Keratinocyte (primary cell): ENCODE measurements around the gene UBQLN1. TPM values are rescaled to one million over a fixed set of nuclear protein-coding genes. Genes with fewer than 3 reads are reported as not detected.

Experiments used
- DNase-seq: peaks from one replicate; pipeline ENCODE4 v3.0.0-alpha.2; 2011; ENCODE audit warnings: low read depth, missing footprints, low spot score
- FAIRE-seq: peaks from 2 replicates; lab custom pipeline; 2011; peaks lifted over from hg19 to GRCh38; lab: Jason Lieb, UNC
- H2AFZ ChIP-seq: 2 replicates; pipeline ENCODE4 v1.6.0; 2012; ENCODE audit warnings: low read length, control low read depth, inconsistent platforms; ENCODE audit not compliant: control insufficient read depth
- H3K27ac ChIP-seq: 2 replicates; pipeline ENCODE4 v1.5.1; 2011; ENCODE audit warnings: low read length; ENCODE audit not compliant: control insufficient read depth, insufficient read depth
- H3K27me3 ChIP-seq: 3 replicates; pipeline ENCODE4 v1.6.0; 2011; ENCODE audit warnings: low read length; ENCODE audit not compliant: control insufficient read depth, insufficient read depth; ENCODE audit errors: extremely low read depth
- H3K36me3 ChIP-seq, 2 experiments: 2 replicates in 1 of 2; 3 replicates in 1 of 2; pipeline ENCODE4 v1.5.1; 2011; ENCODE audit warnings: low read length in 2 of 2, mild to moderate bottlenecking in 1 of 2; ENCODE audit not compliant: control insufficient read depth in 2 of 2, insufficient read depth in 2 of 2; ENCODE audit errors: extremely low read depth in 1 of 2
- H3K4me1 ChIP-seq: 3 replicates; pipeline ENCODE4 v1.5.1; 2011; ENCODE audit warnings: low read length; ENCODE audit not compliant: control insufficient read depth, insufficient read depth; ENCODE audit errors: extremely low read depth
- H3K4me2 ChIP-seq: 3 replicates; pipeline ENCODE4 v1.6.0; 2011; ENCODE audit warnings: low read depth, low read length; ENCODE audit not compliant: control insufficient read depth, insufficient read depth; ENCODE audit errors: extremely low read depth
- H3K4me3 ChIP-seq, 3 experiments: fragments of 200-600 bp in 1 of 3; sonication (generic) in 1 of 3; 2 replicates in 2 of 3; 3 replicates in 1 of 3; pipeline ENCODE4 v1.5.1; 2011 to 2016; ENCODE audit warnings: low read length in 3 of 3, mild to moderate bottlenecking in 3 of 3, control low read depth in 2 of 3, inconsistent platforms in 1 of 3, low read depth in 1 of 3, mixed read lengths in 1 of 3, mixed run types in 1 of 3, moderate library complexity in 1 of 3; ENCODE audit not compliant: control insufficient read depth in 2 of 3, insufficient read depth in 2 of 3; ENCODE audit errors: extremely low read depth in 1 of 3
- H3K79me2 ChIP-seq: 2 replicates; pipeline ENCODE4 v1.6.0; 2012; ENCODE audit warnings: low read length; ENCODE audit not compliant: control insufficient read depth, insufficient read depth
- H3K9ac ChIP-seq: 3 replicates; pipeline ENCODE4 v1.6.0; 2011; ENCODE audit warnings: low read length; ENCODE audit not compliant: control insufficient read depth, insufficient read depth; ENCODE audit errors: extremely low read depth
- H3K9me1 ChIP-seq: 3 replicates; pipeline ENCODE4 v1.6.0; 2011; ENCODE audit warnings: low read length; ENCODE audit not compliant: control insufficient read depth, insufficient read depth; ENCODE audit errors: extremely low read depth
- H3K9me3 ChIP-seq: 2 replicates; pipeline ENCODE4 v1.5.1; 2012; ENCODE audit warnings: low read depth, low read length; ENCODE audit not compliant: control insufficient read depth
- H4K20me1 ChIP-seq: 3 replicates; pipeline ENCODE4 v1.6.0; 2011; ENCODE audit warnings: low read length; ENCODE audit not compliant: control insufficient read depth, insufficient read depth; ENCODE audit errors: extremely low read depth
- EZH2 ChIP-seq: IDR thresholded peaks from one replicate; pipeline ENCODE4 v1.6.1; 2012; ENCODE audit warnings: inconsistent platforms, mild to moderate bottlenecking, low read length, moderate library complexity
- dilution Hi-C: fragments of 300-500 bp; cut with MboI; formaldehyde crosslinking; loops from one replicate; pipeline ENCODE4 v1.7.0; 2020; ENCODE audit warnings: low sequenced_read_pairs; ENCODE audit not compliant: extremely low pct_ligation_motif_present
- polyA plus RNA-seq, 5 experiments: library from polyadenylated mRNA; depleted of rRNA in 3 of 5; stranded (reverse) in 3 of 5; stranded (forward) in 1 of 5; unstranded in 1 of 5; fragments of >200 nt; gene quantifications; 1 replicate in 1 of 5; 2 replicates in 3 of 5; 3 replicates in 1 of 5; pipeline versions ENCODE4 v1.2.1 to v1.2.3, GENCODE V29; 2011 to 2012; ENCODE audit warnings: missing spikeins in 2 of 5, low read depth in 1 of 5, low replicate concordance in 1 of 5
- TF ChIP-seq, protein P1 (sequence below), 3 experiments: IDR thresholded peaks in 1 of 3; conservative IDR thresholded peaks in 1 of 3; optimal IDR thresholded peaks in 1 of 3; 2 replicates in 2 of 3; 3 replicates in 1 of 3; pipeline versions ENCODE3 to v1.5.1; 2011; ENCODE audit warnings: low read length in 3 of 3, mild to moderate bottlenecking in 3 of 3, moderate library complexity in 2 of 3, control low read depth in 1 of 3, inconsistent platforms in 1 of 3; ENCODE audit not compliant: insufficient read depth in 2 of 3; ENCODE audit errors: extremely low read depth in 1 of 3

UBQLN1 gene
- polyA plus RNA-seq, 1 donor (not counting 4 experiments of a cell fraction or from before 2014, with no cell fraction given) = 145 TPM

DNA sequence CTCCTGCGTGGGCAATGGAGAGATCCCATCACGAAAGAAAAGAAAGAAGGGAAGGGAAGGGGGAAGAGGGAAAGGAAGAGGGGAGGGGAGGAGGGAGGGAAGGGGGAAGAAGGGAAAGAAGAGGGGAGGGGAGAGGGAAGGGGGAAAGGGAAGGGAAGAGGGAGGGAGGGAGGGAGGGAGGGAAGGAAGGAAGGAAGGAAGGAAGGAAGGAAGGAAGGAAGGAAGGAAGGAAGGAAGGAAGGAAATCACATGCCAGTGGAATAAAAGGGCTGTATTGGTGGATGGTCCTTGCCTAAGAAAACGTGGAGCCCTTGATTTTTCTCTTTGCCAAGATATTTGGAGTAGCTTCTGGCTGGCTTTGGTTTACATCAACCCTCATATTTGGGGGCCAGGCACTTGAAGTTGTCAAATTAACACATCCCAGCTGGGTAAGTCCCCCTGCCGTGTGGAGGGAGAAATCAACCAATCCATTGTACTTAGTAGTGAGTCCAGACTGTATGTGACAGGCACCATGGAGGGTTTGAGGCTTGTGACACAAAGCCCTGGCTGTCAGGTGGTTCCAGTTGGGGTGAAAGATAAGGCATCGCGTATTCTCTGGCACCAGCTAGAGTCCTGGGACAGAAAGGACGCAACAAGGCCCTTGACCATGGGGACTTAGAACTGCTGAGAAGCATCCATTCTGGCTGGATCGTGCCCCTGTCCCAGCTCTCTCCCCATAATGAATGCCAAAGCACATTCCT is 61.1 kb downstream of the UBQLN1 start:
- FAIRE-seq (no peak), DNase-seq (no peak)
- H2AFZ ChIP-seq = no peak overlapping the region
- no peak overlapping the region for H3K4me2 ChIP-seq
- dilution Hi-C loops = no loop called here
- no peak overlapping the region for H3K9ac ChIP-seq
- H3K27ac ChIP-seq = no peak overlapping the region
- no peaks in the 10 kb centered on the region for H3K9me1 ChIP-seq
- no peaks in the 10 kb centered on the region for H3K4me1 ChIP-seq
- H3K36me3 ChIP-seq = peaks cover 13 to 14% of the 10 kb centered on the region in 2 experiments
- no peaks in the 10 kb centered on the region for H3K79me2 ChIP-seq
- H4K20me1 ChIP-seq = no peaks in the 10 kb centered on the region
- no peaks in the 10 kb centered on the region for H3K27me3 ChIP-seq
- no peak overlapping the region for H3K4me3 ChIP-seq
- H3K9me3 ChIP-seq = no peaks in the 10 kb centered on the region
- no peak for TF ChIP-seq EZH2
- TF ChIP-seq, protein P1, sequence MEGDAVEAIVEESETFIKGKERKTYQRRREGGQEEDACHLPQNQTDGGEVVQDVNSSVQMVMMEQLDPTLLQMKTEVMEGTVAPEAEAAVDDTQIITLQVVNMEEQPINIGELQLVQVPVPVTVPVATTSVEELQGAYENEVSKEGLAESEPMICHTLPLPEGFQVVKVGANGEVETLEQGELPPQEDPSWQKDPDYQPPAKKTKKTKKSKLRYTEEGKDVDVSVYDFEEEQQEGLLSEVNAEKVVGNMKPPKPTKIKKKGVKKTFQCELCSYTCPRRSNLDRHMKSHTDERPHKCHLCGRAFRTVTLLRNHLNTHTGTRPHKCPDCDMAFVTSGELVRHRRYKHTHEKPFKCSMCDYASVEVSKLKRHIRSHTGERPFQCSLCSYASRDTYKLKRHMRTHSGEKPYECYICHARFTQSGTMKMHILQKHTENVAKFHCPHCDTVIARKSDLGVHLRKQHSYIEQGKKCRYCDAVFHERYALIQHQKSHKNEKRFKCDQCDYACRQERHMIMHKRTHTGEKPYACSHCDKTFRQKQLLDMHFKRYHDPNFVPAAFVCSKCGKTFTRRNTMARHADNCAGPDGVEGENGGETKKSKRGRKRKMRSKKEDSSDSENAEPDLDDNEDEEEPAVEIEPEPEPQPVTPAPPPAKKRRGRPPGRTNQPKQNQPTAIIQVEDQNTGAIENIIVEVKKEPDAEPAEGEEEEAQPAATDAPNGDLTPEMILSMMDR (optimal IDR thresholded peaks at IDR 0.05 in 1 of 3, IDR thresholded peaks at IDR 0.05 in 1 of 3, conservative IDR thresholded peaks at IDR 0.05 in 1 of 3; ENCODE audit: extremely low read depth in 1 of 3, insufficient read depth in 2 of 3, low read length in 3 of 3) = no peak

DNA sequence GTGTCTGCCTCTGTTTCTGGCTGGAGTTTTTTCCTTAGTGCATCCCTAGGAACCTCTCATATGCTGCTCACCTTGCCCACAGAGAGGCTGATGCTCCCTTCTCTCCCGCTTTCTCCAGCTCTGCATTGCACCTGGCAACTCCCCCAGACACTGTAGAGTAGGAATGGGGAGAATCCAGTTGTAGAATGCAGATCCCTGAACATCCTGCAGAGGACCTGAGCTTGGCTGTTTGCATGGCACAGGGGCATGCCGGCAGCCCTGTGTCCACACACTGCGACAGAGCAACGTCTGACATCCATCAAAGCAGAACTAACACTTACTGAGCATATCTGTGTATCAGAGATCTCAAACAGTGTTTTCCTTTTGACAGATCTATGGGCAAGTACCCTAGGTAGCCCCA is 65.0 kb downstream of the UBQLN1 start:
- Histone ChIP-seq H3K4me2 (no peak overlapping the region), H3K79me2 (no peaks in the 10 kb centered on the region), H3K36me3 (peaks cover 8 to 9% of the 10 kb centered on the region in 2 experiments), H3K27ac (no peak overlapping the region), H3K27me3 (no peaks in the 10 kb centered on the region), H3K9me1 (no peaks in the 10 kb centered on the region), H3K9me3 (no peaks in the 10 kb centered on the region), H3K4me1 (no peaks in the 10 kb centered on the region), H3K4me3 (no peak overlapping the region), H3K9ac (no peak overlapping the region), H4K20me1 (no peaks in the 10 kb centered on the region), H2AFZ (no peak overlapping the region)
- DNase-seq = no peak
- TF ChIP-seq, protein P1 (optimal IDR thresholded peaks at IDR 0.05 in 1 of 3, IDR thresholded peaks at IDR 0.05 in 1 of 3, conservative IDR thresholded peaks at IDR 0.05 in 1 of 3; ENCODE audit: extremely low read depth in 1 of 3, insufficient read depth in 2 of 3, low read length in 3 of 3) = no peak
- TF ChIP-seq EZH2 = no peak
- FAIRE-seq = no peak
- dilution Hi-C loops = no loop called here
